ENCODE measurements around the gene BLTP3A.

BLTP3A gene

DNA sequence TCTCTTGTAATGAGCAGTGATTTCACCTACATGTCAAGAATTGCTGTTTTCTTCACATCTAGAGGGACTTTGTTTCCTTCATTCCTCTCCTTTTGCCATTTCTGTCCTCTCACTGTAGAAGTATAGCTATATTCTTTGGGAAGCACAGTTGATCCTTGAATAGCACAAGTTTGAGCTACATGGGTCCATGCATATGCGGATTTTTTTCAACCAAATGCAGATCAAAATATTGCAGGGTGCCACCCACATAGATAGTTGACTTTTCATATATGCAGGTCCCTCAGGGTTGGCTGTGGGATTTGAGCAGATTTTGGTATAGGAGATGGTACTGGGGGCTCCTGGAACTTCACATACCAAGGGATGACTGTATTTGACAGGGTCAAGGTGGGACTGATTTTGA lies 41.1 kb downstream of the BLTP3A start:
- no peak for DNase-seq

DNA sequence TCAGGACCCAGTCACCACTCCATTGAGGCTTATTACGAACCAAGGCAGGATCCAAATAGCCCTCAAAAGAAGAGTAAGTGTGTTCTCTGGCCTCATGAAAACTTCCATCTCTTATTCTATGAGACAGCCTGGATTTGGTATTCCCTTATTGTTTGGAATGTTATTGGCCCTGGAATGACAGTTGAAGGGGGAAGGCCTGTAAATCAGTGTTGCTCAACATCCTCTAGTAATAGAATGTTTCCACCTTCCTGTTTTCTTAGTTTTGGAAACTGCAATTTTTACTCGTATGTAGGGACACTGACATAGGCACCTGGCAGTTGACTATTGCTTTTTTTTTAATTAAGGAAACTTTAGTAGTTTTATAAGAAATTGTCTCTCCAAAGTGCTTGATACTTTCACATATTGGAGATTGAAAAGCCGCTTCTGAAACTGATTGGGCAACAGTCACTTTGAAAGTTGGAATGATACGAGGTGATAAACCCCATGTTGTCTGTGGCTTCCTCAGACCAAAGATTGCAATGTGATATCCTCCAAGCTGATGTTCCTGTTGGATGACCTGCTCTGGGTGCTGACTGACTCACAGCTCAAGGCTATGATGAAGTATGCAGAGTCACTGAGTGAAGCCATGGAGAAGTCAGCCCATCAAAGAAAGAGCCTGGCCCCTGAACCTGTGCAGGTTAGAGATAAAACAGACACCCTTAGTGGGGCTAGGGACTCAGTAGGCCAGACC lies 43.1 kb downstream of the BLTP3A start:
- DNase-seq, result no peak

DNA sequence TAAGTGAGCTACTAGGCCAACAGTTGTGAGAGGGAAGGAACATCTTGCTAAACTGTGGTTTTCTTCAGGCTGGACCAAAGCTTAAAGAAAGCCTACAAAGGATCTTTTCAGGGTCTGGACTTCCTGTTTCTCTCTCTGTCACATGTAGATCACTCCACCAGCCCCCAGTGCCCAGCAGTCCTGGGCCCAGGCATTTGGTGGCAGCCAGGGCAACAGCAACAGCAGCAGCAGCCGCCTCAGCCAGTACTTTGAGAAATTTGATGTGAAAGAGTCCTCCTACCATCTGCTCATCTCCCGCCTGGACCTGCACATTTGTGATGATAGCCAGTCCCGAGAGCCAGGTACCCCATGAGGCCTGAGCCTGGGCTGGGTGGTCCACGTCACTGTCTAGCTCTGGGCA lies 44.1 kb downstream of the BLTP3A start:
- DNase-seq, result no peak

DNA sequence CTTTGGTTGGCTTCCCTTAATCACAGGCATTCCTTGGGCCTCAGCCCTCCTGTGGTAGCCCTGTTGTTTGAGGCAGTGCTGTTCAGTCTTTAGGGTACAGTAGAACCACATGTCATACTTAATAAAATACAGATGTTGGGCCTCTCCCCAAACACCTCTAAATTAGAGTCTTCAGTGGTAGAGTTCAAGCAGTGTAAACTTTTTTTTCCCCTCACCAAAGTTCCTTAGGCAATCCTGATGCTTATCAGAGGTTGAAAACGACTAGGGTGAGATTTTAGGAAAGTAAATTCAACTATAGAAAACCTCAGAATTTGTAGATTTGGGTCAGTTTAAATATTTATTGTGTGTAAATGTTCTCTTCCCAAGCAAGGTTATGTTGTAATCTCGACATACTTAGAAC lies 44.6 kb downstream of the BLTP3A start:
- DNase-seq, result no peak

DNA sequence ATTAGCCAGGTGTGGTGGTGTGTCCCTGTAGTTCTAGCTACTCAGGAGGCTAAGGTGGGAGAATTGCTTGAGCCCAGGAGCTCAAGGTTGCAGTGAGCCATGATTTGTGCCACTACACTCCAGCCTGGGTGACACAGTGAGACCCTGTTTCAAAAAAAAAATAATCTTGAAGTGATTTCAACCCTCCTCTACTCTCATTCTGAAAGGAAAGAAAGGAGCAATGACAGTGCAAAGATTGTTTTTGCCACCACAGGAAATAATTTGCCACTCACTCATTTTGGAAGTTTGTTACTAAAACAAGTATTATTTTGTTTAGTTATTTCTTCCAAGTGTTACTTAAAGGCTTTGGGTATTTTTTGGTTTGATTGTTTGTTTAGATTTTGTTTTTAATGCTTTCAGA lies 45.6 kb downstream of the BLTP3A start:
- DNase-seq, result no peak

DNA sequence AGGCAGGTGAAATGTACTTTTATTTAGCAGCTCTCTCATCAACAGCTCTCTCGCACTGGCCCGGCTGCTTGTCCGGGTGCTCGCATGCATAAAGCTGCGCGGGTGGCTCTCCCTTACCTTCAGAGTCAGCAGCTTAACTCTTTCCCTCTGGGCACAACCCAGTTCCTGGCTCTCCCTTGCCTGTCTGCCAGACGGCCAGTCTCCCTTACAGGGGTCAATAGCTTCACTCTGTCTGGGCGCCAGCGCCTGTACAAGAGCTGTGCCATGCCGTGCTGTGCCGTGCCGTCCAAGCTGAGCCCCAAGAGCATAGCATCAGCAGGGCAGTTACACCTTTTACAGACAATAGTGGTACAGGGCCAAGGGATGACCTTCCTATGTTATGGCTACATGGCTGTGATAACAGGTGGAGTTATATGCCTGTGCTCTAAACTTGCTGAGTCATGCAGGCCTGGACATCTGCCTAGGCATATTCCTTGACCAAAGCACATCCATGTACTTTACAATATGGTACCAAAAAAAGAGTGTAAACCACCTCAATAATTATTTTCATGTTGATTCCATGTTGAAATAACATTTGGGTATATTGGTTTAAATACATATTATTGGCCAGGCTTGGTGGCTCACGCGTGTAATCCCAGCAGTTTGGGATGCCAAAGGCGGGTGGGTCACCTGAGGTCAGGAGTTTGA lies 47.9 kb downstream of the BLTP3A start:
- no peak for DNase-seq
